ENCODE results near the gene LURAP1L.
A peak's percentile ranks its signal among the peaks of the same experiment; 100 is the strongest.

The LURAP1L gene

GRCh38 chr9:12774861-12775678 is at the start of gene LURAP1L:
TSS of gene LURAP1L (plus strand) at chr9:12775020. CDS start at chr9:12775716, 696 bp downstream.
- DNase-seq = no peak

- no peak for DNase-seq
Observed at GRCh38 chr9:12726795-12727194, 48.0 kb upstream of the LURAP1L start.

- DNase-seq = no peak
Observed at GRCh38 chr9:12730198-12730597, 44.6 kb upstream of the LURAP1L start.

GRCh38 chr9:12730927-12731326 is 43.9 kb upstream of the LURAP1L start:
- DNase-seq = no peak

GRCh38 chr9:12732971-12733370 is 41.8 kb upstream of the LURAP1L start:
- DNase-seq = no peak

GRCh38 chr9:12735665-12736064 is 39.2 kb upstream of the LURAP1L start:
- no peak for DNase-seq

- no peak for DNase-seq
Observed at GRCh38 chr9:12737871-12738270, 36.9 kb upstream of the LURAP1L start.

GRCh38 chr9:12739014-12739652 is 35.7 kb upstream of the LURAP1L start:
- no peak for DNase-seq

GRCh38 chr9:12740845-12741244 is 34.0 kb upstream of the LURAP1L start:
- no peak for DNase-seq

- no peak for DNase-seq
Observed at GRCh38 chr9:12748016-12748415, 26.8 kb upstream of the LURAP1L start.

GRCh38 chr9:12748954-12749353 is 25.9 kb upstream of the LURAP1L start:
- no peak for DNase-seq

GRCh38 chr9:12753931-12754330 is 20.9 kb upstream of the LURAP1L start:
- DNase-seq = no peak

- no peak for DNase-seq
Observed at GRCh38 chr9:12759761-12760160, 15.1 kb upstream of the LURAP1L start.

GRCh38 chr9:12760758-12761157 is 14.1 kb upstream of the LURAP1L start:
- no peak for DNase-seq

GRCh38 chr9:12764150-12764549 is 10.7 kb upstream of the LURAP1L start:
- DNase-seq = no peak

- DNase-seq = no peak
Observed at GRCh38 chr9:12765088-12765798, 9.6 kb upstream of the LURAP1L start.

GRCh38 chr9:12766357-12766756 is 8.5 kb upstream of the LURAP1L start:
- no peak for DNase-seq

- no peak for DNase-seq
Observed at GRCh38 chr9:12770261-12770660, 4.6 kb upstream of the LURAP1L start.

GRCh38 chr9:12771891-12772290 is 2.9 kb upstream of the LURAP1L start:
- no peak for DNase-seq

GRCh38 chr9:12773562-12773961 is 1.3 kb upstream of the LURAP1L start:
- no peak for DNase-seq

GRCh38 chr9:12775679-12776512 is 1.1 kb downstream of the LURAP1L start:
- peak; percentile 15 for DNase-seq

- no peak for DNase-seq
Observed at GRCh38 chr9:12776513-12777055, 1.8 kb downstream of the LURAP1L start.
